ENCODE results near the gene SH3RF1. TPM values are rescaled to one million over a fixed set of nuclear protein-coding genes. Genes with fewer than 3 reads are reported as not detected.
"Not testable (repeated sequence)": the region's sequence is repeated elsewhere in the genome, so short reads cannot be mapped to it uniquely, and the experiment has no call there.

The SH3RF1 gene
- total RNA-seq, 1 donor from 2014 or later, result 21.8 TPM

- no peak for DNase-seq
Observed at GRCh38 chr4:169200361-169201030, 70.3 kb downstream of the SH3RF1 start.

- DNase-seq, result no peak
Observed at GRCh38 chr4:169199184-169199583, 71.6 kb downstream of the SH3RF1 start.

GRCh38 chr4:169198167-169198566, 72.6 kb downstream of the SH3RF1 start:
- no peak for DNase-seq

GRCh38 chr4:169197206-169197605, 73.5 kb downstream of the SH3RF1 start:
- DNase-seq, result not testable (repeated sequence)

- DNase-seq, result no peak
Observed at GRCh38 chr4:169195032-169195431, 75.7 kb downstream of the SH3RF1 start.

GRCh38 chr4:169189968-169190367, 80.8 kb downstream of the SH3RF1 start:
- not testable (repeated sequence) for DNase-seq

- DNase-seq, result no peak
Observed at GRCh38 chr4:169189372-169189771, 81.4 kb downstream of the SH3RF1 start.

- no peak for DNase-seq
Observed at GRCh38 chr4:169188204-169188603, 82.6 kb downstream of the SH3RF1 start.

- no peak for DNase-seq
Observed at GRCh38 chr4:169185133-169185956, 85.4 kb downstream of the SH3RF1 start.

- DNase-seq, result no peak
Observed at GRCh38 chr4:169184686-169185085, 86.1 kb downstream of the SH3RF1 start.

GRCh38 chr4:169184236-169184635, 86.5 kb downstream of the SH3RF1 start:
- DNase-seq, result peak; percentile 63

GRCh38 chr4:169183581-169183980, 87.2 kb downstream of the SH3RF1 start:
- no peak for DNase-seq

GRCh38 chr4:169179609-169180521, 90.9 kb downstream of the SH3RF1 start:
- DNase-seq, result peak; percentile 75

- not testable (repeated sequence) for DNase-seq
Observed at GRCh38 chr4:169178092-169178491, 92.7 kb downstream of the SH3RF1 start.

GRCh38 chr4:169175476-169175875, 95.3 kb downstream of the SH3RF1 start:
- no peak for DNase-seq

- DNase-seq, result no peak
Observed at GRCh38 chr4:169175035-169175434, 95.7 kb downstream of the SH3RF1 start.

- no peak for DNase-seq
Observed at GRCh38 chr4:169174247-169174646, 96.5 kb downstream of the SH3RF1 start.

- DNase-seq, result no peak
Observed at GRCh38 chr4:169167957-169168858, 102.5 kb downstream of the SH3RF1 start.

- DNase-seq, result no peak
Observed at GRCh38 chr4:169164669-169165415, 105.9 kb downstream of the SH3RF1 start.

- DNase-seq, result no peak
Observed at GRCh38 chr4:169163947-169164668, 106.6 kb downstream of the SH3RF1 start.
